H1 (cell line): ENCODE results near the gene SLC43A1. TPM values are rescaled to one million over a fixed set of nuclear protein-coding genes. Genes with fewer than 3 reads are reported as not detected.

Source experiments
- GTF2F1 ChIP-seq: IDR thresholded peaks from 2 replicates; pipeline ENCODE4 v1.6.1; 2012; ENCODE audit warnings: low read depth, low read length, improper control_type of control experiment, borderline replicate concordance
- JUND ChIP-seq: IDR thresholded peaks from 2 replicates; pipeline ENCODE4 v1.6.1; 2011; ENCODE audit warnings: mild to moderate bottlenecking, improper control_type of control experiment, low read length
- KDM4A ChIP-seq: IDR thresholded peaks from one replicate; pipeline ENCODE4 v1.7.1; 2012; ENCODE audit warnings: low read depth, mild to moderate bottlenecking, moderate library complexity, low read length, inconsistent platforms; ENCODE audit not compliant: severe bottlenecking
- RAD21 ChIP-seq, 2 experiments: IDR thresholded peaks in 1 of 2; conservative IDR thresholded peaks in 1 of 2; 2 replicates each; pipeline ENCODE4 v1.6.1; 2011; ENCODE audit warnings: low read depth in 2 of 2, low read length in 2 of 2, improper control_type of control experiment in 1 of 2, inconsistent platforms in 1 of 2, mild to moderate bottlenecking in 1 of 2, moderate library complexity in 1 of 2
- RFX5 ChIP-seq: IDR thresholded peaks from 2 replicates; pipeline ENCODE4 v1.6.1; 2011; ENCODE audit warnings: low read depth, low read length, improper control_type of control experiment, borderline replicate concordance
- SUZ12 ChIP-seq: fragments of 200-600 bp; sonication (generic); IDR thresholded peaks from 2 replicates; pipeline ENCODE4 v1.6.1; 2012; ENCODE audit warnings: mild to moderate bottlenecking, inconsistent platforms, low read length, moderate library complexity, mixed read lengths
- TCF12 ChIP-seq: IDR thresholded peaks from 2 replicates; pipeline ENCODE4 v1.6.1; 2011; ENCODE audit warnings: low read depth, mild to moderate bottlenecking, low read length
- TEAD4 ChIP-seq: IDR thresholded peaks from 2 replicates; pipeline ENCODE4 v1.6.1; 2012; ENCODE audit warnings: low read depth, low read length, inconsistent platforms, mixed read lengths
- ZNF274 ChIP-seq: IDR thresholded peaks from 2 replicates; pipeline ENCODE4 v1.7.0; 2012; ENCODE audit warnings: low read length, borderline replicate concordance; ENCODE audit errors: extremely low read depth
- polyA plus RNA-seq, 7 experiments: library from polyadenylated mRNA; depleted of rRNA in 3 of 7; stranded (reverse) in 5 of 7; unstranded in 2 of 7; fragments of >200 nt in 5 of 7; fragments of 200-250 nt in 2 of 7; gene quantifications; 1 replicate in 5 of 7; 2 replicates in 1 of 7; 4 replicates in 1 of 7; pipeline versions ENCODE4 v1.2.1 to v1.2.3, GENCODE V29; 2011 to 2013; ENCODE audit warnings: missing spikeins in 2 of 7, mixed read lengths in 2 of 7
- total RNA-seq: library from RNA; stranded (reverse); fragmentation: NEBNext Ultra II Directional; extraction: Animal tissue kit (Norgen Biotek cat#: 25700); gene quantifications from 2 replicates; pipeline ENCODE4 v1.2.1, GENCODE V29; 2021
- TF ChIP-seq, protein P1 (sequence below): IDR thresholded peaks from 2 replicates; pipeline ENCODE4 v1.6.1; 2012; ENCODE audit warnings: inconsistent platforms

Gene SLC43A1
- total and polyA plus RNA-seq, 2 of the 8 experiments (the other 6 are each of a cell fraction or from before 2014, with no cell fraction given), result 34.5 to 58.0 TPM

DNA sequence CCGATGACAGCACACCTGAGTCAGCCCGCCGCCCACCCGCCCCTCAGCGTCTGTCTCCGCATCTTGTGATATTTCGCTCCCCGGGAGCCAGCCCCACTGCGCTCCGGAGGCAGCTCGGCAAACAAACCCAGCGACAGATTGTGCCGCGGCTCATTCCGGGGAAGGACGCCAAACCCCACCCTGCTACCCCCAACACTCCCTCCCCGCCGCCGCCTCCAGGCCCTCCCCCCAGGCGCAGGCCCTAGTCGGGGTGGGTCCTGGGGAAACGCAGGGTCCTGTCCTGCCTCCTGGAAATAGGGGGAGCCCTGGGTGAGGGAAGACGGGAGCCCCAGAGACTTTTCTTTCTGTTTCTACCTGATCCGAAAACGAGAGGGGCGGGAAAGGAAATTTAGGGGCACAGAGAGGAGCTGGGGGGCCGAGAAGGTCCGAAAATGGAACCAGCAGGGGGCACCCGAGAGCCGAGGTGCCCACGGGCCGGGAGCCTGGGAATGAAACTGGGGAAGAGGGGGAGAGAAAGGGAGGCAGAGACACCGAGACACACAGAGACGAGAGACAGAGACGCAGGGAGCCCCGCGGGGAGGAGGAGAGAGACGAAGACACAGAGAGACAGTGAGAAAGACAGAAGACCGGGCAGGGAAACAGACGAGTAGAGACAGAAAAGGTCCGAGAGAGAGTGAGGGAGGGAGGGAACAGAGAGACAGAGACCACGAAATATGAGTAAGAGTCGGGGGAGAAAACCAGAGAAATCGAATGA, 56.9 kb downstream of the SLC43A1 start (continued):
- TF ChIP-seq TEAD4 (no peak), KDM4A (peak; percentile 27), ZNF274 (no peak), RAD21 (IDR thresholded peaks at IDR 0.05 in 1 of 2, conservative IDR thresholded peaks at IDR 0.05 in 1 of 2; ENCODE audit: low read depth in 2 of 2, low read length in 2 of 2) (peak; percentile 33 to 60; a peak in 3 of 4 replicates), TCF12 (no peak), JUND (peak; percentile 34; the same call in 1 of the 2 replicates), GTF2F1 (no peak), RFX5 (no peak), SUZ12 (no peak)
- TF ChIP-seq, protein P1, sequence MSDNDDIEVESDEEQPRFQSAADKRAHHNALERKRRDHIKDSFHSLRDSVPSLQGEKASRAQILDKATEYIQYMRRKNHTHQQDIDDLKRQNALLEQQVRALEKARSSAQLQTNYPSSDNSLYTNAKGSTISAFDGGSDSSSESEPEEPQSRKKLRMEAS, result 0 out of 2 replicates have a peak, but pooled peaks have one; percentile 17
